Hematopoietic multipotent progenitor cell treated with erythropoietin and hydrocortisone succinate and interleukin-3 and kit ligand, for 4 days (in vitro differentiated cells): Measurements from ENCODE around the gene TECTB.
"Not testable (repeated sequence)": the region's sequence is repeated elsewhere in the genome, so short reads cannot be mapped to it uniquely, and the experiment has no call there.

Experiments
- DNase-seq: peaks from one replicate; pipeline ENCODE4 v3.0.0-alpha.2; 2015

TECTB gene

DNA sequence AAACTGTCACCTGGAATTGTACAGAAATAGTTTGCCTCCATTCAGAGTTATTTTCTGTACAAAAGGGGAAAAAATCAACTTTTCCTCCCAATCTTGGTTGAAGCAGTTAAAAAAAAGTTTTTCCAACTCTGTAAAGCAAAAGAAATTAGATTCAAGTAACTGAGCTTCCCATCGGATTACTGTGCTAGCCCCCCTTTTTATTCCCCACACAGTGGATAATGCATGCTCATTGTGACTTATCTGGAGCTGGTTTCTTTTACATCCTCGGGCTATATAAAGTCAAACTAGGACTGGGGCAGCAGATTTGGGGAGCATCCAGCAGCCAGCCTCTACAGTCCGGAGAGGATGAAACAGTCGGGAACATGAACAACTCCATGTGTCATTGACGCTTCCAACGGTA lies at the start of gene TECTB:
Gene TECTB (plus strand): TSS at position 301 of the 400 bp plus-strand sequence. CDS start 335 bp downstream, outside the sequence.
- no peak for DNase-seq

DNA sequence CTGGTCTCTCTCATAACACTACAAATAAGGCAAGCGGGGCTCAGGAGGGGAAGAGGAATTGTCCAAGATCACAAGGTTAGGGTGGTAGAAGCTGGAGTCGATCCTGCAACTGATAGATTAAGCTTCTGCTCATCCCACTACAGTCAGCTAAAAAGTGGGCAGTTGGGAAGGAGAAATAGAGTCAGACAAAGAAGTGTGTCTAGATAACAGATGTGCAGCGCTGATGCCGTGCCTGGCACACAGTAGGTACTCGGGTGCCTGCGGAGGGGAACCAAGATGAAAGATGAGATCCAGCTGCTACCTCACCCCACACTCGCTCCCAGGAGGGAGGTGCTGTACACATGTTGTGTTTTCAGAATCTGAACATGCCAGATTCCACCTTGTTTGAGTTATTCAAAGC lies 48.1 kb upstream of the TECTB start:
- DNase-seq = no peak

DNA sequence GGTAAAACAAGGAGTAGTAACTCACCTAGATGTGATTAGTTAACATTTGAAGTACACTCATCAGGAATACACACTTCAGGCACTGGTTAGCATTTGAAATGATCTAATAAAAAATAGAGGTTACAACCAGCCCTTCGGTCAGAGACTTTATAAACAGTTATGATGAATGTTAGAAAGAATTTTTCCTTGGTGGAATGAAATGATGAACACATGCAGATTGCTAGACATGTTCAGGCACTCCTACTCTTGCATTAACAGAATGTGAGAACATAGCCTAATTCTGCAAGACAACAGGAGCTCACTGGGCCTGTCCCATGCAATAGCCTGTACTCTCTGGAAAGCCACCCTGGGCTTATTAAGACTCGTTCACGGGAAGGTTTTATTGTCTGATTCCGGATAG lies 47.3 kb upstream of the TECTB start:
- no peak for DNase-seq

DNA sequence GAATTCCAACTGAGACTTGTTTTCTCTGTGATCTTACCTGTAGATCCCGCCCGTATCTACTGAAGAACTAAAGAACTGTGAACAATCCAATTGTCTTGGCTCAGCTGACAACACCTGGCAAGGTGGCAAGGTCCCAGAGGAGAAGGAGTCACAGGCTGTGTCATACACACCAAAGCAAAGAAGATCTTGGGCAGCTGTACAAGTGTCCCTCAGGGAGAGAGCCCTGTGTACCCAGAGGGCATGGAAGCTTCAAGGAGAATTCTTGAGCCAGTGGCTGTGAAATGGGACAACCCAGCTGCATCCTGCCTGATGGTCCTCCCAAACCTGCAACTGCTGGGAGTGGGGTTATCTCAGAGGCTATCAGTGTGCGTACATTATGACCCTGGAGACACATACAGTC lies 46.7 kb upstream of the TECTB start:
- no peak for DNase-seq

DNA sequence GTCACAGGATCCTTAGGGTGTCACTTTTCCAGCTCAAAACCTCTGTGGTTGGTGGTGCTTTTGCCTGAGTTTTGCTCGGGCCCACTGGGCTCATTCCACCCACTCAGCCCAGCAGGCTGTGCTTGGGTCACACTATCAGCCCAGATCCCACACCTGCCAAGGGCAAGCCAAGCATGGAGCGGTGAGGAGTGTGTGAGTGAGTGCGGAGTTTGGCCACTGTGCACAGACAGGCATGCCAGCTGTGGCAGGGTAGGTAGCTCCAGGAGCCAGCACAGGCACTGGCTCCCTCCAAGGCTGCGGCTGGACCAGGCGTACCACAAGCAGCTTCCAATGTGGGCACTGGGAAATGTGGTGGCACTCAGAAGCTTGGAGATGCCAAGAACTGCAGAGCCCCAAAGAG lies 43.9 kb upstream of the TECTB start:
- DNase-seq = no peak

DNA sequence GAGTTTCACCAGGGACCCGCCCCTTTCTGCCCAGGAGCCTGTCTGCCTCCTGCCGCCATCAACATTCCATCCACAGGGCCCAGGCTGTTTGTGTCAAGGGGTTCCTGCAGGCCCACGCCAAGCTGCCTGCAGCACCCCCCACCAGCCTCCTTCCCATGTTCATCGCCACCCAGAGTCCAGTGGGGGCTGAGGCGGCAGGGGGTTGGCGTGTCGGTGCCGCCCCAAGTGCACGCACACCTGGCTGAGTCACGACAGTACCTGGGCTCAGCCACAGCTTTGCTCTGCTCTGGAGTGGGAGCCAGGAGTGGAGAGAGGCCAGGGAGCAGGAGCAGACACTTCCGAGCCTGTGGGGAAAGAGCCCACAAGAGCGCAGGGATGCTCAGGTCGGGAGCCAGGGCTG lies 42.8 kb upstream of the TECTB start:
- DNase-seq = no peak

DNA sequence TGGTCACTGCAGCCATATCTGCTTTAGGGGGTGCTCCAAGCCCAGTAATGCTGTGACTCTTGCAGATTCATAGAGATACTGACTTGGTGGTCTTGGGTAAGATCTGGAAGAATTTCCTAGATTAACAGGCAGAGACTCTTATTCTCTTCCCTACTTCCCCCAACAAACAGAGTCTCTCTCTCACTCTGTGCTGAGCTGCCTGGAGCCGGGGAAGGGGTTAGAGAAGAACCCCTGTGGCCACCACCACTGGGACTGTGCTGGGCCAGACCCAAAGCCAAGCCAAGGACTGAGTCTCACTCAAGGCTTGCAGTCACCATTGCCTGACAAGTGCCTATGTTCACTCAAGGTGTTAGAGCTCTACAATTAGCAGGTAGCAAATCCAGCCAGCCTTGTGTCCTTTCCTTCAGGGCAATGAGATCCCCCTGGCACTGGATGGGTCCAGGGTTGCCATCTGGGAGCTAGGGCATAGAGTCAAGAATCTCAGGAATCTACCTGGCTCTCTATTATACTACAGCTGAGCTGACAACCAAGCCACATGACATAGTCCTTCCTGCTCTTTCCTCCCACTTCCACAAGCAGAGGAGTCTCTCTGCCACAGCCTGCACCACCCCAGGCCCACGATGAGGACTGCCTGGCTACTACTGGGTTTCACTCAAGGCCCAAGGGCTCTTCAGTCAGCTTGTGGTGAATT lies 41.4 kb upstream of the TECTB start:
- no peak for DNase-seq

DNA sequence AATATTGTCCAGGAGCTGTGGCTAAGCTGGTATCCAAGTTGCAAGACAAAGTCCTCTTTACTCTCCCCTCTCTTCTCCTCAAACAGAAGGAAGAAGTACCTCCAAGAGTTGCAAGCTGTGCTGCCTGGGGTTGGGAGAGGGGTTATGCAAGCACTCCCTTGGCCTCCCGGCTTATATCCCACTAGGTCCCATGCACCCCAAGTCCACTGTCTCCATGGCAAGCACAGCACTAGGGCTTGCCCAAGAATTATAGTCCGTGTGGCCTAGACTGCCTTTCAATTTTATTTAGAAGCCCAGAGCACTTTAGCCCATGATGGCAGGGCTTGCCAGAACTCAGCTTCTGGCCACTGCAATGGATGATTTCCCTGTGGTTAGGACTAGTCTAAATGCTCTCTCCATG lies 40.4 kb upstream of the TECTB start:
- DNase-seq = no peak

DNA sequence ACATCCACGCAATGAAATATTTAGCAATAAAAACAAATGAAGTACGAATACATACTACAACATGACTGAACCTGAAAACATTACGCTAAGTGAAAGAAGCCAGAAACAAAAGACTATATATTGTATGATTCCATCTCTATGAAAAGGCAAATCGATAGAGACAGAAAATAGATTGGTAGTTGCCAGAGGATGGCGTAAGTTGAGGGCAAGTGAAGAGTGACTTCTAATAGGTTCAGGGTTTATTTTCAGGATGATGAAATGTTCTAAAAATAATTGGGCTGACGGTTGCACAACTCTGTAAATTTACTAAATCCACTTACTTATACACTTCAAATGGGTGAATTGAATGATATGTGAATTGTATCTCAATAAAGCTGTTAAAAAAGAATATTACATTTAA lies 39.5 kb upstream of the TECTB start:
- DNase-seq = no peak

DNA sequence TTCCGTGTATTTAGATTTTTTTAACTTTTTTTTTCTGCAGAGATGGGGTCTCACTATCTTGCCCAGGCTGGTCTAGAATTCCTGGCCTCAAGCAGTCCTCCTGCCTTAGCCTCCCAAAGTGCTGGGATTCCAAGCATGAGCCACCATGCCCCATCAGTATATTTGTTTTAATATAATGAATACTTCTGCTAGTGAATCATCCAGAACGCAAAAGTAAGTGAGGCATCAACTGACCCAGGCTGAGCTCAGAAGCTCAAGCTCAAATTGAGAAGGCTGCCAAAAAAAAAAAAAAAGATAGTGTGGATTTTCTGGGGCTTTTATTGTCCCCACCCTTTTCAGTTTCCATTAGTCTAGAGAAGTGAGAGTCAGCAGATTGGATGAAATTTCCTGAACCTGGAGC lies 39.0 kb upstream of the TECTB start:
- DNase-seq = no peak

DNA sequence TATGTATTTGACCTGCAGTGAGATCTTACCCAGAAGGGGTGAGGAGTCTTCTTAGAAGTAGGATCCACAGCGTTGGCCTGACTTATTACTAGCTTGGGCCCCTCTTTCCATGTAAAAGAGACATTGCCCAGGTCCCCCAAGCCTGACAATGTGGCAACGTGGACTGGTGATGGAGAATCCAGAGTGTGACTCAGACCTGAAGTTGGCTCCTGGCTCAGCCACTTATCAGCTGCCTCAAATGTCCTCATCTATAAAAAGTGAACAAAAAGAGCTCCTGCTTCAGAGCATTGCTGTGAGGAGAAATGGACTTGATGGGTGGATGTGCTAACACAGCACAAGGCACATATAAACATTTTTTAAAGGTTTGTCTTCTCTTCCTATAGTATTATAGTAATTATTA lies 35.4 kb upstream of the TECTB start:
- no peak for DNase-seq

DNA sequence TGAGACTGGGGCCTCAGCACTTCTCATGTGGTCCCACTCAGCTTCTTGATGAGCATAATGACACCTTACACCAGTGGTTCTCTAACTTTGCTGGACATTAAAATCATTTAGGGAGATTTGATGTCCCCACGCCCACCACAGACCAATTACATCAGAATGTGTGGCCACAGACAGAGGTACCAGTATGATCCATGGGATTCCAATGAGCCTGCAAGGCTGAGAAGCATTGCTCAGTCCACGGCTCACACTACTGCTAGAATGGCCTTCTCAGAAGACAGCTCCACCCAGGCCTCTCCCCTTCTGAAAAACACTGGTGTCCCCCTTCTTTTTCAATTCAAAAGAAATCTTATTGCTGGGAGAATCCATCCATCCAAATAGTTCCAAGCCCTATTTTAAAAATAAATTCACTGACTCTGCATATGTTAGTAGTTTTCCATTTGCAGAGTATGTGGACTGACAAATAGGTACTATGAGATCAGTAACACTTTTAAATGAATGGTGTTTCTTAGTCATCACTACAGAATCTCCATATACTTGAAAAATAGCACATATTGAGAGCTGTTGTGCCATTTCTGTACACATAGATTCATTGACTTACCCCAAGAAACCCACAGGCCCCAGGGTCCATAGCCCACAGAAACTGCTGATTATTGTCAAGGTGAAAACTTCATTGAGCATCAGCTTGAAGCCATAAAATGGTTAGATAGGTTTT lies 34.5 kb upstream of the TECTB start:
- no peak for DNase-seq

DNA sequence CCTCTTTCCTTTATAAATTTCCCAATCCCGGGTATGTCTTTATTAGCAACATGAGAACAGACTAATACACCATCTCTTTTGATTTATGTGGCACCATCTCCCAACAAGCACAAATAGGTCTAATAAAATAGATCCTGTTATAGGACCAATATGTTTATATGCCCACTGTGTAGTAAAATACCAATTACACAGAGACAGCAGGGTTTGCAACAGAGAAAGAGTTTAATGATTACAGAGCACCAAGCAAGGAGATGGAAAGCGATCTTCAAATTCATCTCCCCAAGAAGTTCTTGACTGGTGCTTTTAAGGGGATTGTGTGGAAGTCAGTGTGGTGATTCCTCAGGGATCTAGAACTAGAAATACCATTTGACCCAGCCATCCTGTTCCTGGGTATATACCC lies 33.5 kb upstream of the TECTB start:
- no peak for DNase-seq

DNA sequence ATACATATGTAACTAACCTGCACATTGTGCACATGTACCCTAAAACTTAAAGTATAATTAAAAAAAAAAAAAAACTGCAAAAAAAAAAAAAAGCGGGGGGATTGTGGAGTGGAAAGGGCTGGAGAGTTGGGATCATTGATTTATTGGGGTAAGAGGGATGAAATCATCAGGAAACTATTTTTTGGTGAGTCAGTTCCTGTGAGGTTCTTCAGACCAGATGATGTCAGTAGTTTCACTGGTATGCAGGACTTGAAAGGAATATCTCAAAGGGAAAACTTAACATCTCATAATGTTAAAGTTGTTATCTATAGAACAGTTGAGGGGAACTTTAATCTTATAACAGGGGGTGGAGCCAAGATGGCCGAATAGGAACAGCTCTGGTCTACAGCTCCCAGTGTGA lies 32.6 kb upstream of the TECTB start:
- no peak for DNase-seq

DNA sequence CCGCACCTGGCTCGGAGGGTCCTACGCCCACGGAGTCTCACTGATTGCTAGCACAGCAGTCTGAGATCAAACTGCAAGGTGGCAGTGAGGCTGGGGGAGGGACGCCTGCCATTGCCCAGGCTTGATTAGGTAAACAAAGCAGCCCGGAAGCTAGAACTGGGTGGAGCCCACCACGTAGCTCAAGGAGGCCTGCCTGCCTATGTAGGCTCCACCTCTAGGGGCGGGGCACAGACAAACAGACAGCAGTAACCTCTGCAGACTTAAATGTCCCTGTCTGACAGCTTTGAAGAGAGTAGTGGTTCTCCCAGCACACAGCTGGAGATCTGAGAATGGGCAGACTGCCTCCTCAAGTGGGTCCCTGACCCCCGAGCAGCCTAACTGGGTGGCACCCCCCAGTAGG lies 32.0 kb upstream of the TECTB start:
- not testable (repeated sequence) for DNase-seq

DNA sequence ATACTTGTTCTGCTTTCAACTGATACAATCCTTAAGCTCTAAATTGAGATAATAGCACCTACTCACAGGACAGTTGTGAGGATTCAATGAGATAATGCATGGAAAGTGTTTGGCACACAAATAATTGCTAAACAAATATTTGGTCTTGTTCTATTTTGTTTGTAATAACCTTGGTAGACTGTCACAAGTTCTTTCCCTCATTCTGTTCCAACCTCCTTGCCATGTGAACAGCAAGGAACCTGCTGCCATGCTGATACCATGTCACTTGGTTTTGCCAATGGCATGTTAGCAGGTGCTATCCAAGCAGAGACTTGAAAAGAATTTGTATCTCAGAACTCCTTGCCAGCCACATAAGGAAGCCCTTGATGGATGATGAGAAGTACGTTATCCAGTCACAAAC lies 24.8 kb upstream of the TECTB start:
- no peak for DNase-seq

DNA sequence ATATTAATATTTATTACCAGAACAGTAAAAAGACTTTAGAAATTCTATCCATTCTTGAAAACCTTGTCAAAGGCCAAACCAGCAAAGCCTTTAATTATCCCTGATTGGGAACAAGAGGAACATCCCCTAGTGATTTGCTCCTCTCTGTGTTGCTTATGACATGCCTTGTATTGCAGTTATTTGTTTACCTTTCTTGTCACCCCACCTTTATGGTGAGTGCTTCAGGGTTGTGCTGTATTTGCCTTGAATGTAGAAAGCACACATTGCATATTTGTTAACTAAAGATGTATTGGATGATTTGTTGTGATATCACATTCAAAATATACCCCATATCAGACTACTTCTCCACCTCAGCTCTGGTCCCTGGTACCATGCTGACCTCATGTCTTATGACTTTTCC lies 23.5 kb upstream of the TECTB start:
- no peak for DNase-seq

DNA sequence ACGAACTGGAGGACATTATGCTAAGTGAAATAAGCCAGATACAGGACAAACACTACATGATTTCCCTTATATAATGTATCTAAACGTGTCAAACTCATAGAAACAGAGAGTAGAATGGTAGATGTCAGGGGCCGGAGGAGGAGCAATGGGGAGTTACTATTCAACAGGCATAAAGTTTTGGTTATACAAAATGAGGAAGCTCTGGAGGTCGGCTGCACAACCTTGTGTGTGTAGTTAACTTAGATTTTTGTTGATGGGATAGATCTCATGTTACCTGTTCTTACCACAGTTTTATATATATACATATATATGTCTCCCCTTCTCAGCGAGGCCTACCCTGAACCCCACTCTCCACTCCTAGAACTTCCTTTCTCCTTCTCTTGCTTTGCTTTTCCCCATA lies 22.4 kb upstream of the TECTB start:
- no peak for DNase-seq

DNA sequence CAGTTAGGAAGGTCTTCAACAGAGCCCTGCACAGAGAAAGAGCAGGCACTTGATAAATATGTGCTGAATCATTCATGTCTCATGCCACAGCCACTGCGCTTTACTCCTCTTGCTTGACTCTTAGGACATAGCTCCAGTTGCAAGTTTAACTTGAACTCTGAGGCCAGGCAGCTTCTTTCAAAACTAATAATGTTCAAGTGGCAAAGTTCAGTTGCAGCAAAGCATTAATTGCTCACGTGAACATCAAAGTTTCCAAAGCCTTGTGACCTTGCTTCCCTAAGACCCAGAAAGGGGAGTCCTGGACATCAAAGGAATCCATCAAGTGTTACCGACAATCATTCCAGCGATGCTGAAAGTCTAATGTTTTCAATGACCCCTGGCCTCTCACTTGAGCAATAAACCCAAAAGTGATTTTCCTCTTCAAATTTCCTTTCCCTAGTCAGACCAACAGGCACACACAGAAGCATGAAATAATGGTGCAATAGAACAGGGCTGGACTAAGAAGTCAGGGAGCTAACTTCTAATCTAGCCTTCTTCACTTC lies 21.8 kb upstream of the TECTB start:
- DNase-seq = peak; percentile 30

DNA sequence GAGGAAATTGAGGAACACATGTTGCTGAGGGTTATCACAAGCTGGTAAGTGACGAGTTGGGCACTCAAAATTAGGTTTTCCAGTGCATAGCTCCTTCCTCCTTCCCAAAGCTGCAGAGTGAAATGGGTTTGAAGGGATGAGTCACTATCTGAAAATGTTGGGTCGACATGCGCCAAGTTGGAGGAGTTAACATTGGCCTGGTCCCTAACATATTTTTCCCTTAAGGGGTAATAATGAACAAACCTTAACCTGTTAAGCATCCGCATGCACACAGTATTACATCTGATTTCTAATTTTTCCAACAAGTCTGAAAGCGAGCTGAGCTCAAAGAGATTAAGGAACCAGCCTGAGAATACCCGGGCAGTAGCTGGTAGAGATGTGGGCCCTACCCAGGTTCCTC lies 20.7 kb upstream of the TECTB start:
- DNase-seq = no peak

DNA sequence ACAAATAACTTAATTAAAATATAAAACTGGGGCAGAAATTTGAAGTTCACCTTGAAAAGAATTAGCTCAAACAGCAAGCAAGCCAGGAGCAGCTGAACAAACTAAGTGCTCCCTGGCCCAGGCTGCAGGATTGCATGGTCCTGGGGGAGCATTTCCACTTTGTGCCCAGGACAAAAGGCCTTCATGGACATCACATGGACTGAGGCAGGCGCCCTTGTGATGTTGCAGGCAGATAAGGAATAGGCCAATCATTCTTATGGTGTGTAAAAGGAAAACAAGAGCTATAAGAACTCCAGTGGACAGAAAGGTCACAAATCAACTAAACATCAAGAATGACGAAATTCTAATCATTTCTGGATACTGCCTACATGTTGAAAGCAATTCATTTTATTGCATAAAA lies 17.5 kb upstream of the TECTB start:
- DNase-seq = no peak

DNA sequence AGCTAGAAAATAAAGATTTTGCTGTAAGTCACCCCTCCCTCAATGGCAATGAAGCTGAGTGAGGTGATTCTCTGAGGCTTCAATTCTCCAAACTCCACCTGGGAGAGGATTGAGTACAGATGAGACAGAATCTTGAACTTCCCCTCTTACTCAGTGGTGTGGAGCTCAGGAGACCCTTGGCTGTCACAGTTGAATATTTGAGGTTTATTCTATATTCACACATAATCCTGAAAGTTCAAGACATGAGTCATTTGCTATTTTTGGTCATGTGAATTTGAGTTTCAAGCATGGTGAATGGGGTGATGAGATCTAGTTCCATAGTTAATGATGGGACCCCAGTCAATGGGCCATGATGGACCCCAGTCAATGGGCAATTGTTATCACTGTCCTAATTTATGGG lies 13.9 kb upstream of the TECTB start:
- DNase-seq = no peak

DNA sequence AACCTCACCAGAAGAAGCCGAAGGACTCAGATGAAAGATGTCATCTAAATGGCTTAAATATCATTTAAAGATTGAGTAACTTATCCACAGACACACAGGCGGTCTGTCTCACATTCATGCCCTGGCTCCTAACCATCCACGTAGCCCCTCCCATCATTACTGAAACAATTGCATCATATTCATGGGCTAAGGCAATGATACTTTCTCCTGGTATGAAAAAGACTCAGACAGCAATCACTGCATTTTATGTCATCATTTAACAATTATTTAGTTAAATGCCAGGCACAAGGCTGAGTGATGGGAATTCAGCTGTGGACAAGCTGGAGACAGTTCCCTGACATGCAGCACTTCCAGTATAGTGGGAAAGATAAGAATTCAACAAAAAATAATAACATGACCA lies 11.2 kb upstream of the TECTB start:
- no peak for DNase-seq

DNA sequence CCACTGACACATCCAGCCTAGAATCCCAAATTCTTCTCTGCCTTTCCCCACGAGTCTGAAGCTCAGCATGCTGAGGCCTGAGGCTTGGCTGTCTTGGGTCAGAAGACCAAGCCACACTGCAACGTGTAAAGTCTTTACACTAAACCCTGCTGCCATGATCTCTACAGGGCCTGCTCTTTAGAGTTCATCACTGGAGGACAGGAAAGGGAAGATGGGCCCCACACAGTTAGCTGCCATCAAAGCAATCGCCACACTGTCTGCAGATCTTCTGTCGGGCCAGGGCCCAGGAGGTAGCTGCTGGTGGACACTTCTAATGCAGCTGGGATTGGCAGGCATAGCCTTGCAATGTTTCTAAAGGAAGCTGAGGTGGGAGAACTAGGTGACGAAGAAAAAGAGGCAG lies 8.4 kb upstream of the TECTB start:
- no peak for DNase-seq
